Measurements from ENCODE around the gene VPS51. TPM values are rescaled to one million over a fixed set of nuclear protein-coding genes. Genes with fewer than 3 reads are reported as not detected.

Gene VPS51
- total and polyA plus RNA-seq, 10 of the 15 experiments (the other 5 are each of a cell fraction or from before 2014, with no cell fraction given) = 1.5 to 279 (median 53.2) TPM

DNA sequence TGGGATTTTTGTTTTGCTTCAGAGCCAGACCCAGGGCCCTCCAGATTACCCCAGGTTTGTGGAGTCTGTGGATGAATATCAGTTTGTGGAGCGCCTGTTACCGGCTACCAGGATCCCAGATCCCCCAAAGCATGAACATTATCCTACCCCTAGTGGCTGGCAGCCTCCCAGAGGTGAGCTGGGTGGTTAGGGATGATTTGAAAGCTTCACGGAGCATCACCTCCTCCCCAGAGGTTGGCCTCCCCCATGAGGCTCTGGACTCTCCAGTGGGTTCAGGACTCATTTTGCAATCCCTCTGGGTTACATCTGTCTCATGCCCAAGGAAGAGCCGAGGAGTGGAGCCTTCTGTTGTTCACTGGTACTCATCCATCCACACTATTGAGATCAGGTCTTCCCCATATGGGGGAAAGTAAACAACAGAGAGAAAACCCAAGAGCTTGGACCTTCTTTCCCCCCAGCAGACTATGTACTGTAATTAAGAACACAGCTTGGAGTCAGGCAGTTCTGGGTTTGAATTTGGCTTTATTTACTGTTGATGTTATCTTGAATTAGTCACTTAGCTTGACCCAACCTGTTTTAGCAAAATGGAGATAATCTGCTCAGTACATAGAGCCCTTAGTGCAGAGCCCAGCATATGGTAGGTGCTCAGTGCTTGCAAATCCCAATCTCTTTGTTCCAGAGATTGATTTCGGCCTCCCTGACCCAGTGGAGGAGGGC, 28.6 kb downstream of the VPS51 start:
- POLR2A ChIA-PET = interaction anchor here (2.9 kb wide), 1 partner anchor 10 kb away, joined by 13 read pairs; the partner anchor contains the start of gene SYVN1
- no peak for FAIRE-seq
- TF ChIP-seq YY1 (IDR thresholded peaks at IDR 0.05; ENCODE audit: low read depth, low read length) = no peak
- TF ChIP-seq SMAD1 (IDR thresholded peaks at IDR 0.05; ENCODE audit: low read depth, partially characterized antibody) = no peak
- TF ChIP-seq, protein P1, sequence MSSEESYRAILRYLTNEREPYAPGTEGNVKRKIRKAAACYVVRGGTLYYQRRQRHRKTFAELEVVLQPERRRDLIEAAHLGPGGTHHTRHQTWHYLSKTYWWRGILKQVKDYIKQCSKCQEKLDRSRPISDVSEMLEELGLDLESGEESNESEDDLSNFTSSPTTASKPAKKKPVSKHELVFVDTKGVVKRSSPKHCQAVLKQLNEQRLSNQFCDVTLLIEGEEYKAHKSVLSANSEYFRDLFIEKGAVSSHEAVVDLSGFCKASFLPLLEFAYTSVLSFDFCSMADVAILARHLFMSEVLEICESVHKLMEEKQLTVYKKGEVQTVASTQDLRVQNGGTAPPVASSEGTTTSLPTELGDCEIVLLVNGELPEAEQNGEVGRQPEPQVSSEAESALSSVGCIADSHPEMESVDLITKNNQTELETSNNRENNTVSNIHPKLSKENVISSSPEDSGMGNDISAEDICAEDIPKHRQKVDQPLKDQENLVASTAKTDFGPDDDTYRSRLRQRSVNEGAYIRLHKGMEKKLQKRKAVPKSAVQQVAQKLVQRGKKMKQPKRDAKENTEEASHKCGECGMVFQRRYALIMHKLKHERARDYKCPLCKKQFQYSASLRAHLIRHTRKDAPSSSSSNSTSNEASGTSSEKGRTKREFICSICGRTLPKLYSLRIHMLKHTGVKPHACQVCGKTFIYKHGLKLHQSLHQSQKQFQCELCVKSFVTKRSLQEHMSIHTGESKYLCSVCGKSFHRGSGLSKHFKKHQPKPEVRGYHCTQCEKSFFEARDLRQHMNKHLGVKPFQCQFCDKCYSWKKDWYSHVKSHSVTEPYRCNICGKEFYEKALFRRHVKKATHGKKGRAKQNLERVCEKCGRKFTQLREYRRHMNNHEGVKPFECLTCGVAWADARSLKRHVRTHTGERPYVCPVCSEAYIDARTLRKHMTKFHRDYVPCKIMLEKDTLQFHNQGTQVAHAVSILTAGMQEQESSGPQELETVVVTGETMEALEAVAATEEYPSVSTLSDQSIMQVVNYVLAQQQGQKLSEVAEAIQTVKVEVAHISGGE (CRISPR knock-in tag; IDR thresholded peaks at IDR 0.05) = no peak
- TF ChIP-seq RFX5 (IDR thresholded peaks at IDR 0.05; ENCODE audit: low read depth, low read length) = no peak
- no peak for TF ChIP-seq HDGF (IDR thresholded peaks at IDR 0.05)
- no peak for TF ChIP-seq GATAD2B (conservative IDR thresholded peaks at IDR 0.05; ENCODE audit: low read depth)
- no peak for TF ChIP-seq CHD1 (IDR thresholded peaks at IDR 0.05; ENCODE audit: low read depth, low read length)
- TF ChIP-seq, protein P2, sequence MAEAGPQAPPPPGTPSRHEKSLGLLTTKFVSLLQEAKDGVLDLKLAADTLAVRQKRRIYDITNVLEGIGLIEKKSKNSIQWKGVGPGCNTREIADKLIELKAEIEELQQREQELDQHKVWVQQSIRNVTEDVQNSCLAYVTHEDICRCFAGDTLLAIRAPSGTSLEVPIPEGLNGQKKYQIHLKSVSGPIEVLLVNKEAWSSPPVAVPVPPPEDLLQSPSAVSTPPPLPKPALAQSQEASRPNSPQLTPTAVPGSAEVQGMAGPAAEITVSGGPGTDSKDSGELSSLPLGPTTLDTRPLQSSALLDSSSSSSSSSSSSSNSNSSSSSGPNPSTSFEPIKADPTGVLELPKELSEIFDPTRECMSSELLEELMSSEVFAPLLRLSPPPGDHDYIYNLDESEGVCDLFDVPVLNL (IDR thresholded peaks at IDR 0.05; ENCODE audit: low read depth, low read length) = no peak
- TF ChIP-seq, protein P3, sequence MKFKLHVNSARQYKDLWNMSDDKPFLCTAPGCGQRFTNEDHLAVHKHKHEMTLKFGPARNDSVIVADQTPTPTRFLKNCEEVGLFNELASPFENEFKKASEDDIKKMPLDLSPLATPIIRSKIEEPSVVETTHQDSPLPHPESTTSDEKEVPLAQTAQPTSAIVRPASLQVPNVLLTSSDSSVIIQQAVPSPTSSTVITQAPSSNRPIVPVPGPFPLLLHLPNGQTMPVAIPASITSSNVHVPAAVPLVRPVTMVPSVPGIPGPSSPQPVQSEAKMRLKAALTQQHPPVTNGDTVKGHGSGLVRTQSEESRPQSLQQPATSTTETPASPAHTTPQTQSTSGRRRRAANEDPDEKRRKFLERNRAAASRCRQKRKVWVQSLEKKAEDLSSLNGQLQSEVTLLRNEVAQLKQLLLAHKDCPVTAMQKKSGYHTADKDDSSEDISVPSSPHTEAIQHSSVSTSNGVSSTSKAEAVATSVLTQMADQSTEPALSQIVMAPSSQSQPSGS (IDR thresholded peaks at IDR 0.05; ENCODE audit: low read length) = no peak
- TF ChIP-seq, protein P4, sequence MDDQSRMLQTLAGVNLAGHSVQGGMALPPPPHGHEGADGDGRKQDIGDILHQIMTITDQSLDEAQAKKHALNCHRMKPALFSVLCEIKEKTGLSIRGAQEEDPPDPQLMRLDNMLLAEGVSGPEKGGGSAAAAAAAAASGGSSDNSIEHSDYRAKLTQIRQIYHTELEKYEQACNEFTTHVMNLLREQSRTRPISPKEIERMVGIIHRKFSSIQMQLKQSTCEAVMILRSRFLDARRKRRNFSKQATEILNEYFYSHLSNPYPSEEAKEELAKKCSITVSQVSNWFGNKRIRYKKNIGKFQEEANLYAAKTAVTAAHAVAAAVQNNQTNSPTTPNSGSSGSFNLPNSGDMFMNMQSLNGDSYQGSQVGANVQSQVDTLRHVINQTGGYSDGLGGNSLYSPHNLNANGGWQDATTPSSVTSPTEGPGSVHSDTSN (IDR thresholded peaks at IDR 0.05; ENCODE audit: insufficient replicate concordance, low read depth, low read length) = no peak
- TF ChIP-seq, protein P5, sequence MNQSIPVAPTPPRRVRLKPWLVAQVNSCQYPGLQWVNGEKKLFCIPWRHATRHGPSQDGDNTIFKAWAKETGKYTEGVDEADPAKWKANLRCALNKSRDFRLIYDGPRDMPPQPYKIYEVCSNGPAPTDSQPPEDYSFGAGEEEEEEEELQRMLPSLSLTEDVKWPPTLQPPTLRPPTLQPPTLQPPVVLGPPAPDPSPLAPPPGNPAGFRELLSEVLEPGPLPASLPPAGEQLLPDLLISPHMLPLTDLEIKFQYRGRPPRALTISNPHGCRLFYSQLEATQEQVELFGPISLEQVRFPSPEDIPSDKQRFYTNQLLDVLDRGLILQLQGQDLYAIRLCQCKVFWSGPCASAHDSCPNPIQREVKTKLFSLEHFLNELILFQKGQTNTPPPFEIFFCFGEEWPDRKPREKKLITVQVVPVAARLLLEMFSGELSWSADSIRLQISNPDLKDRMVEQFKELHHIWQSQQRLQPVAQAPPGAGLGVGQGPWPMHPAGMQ (IDR thresholded peaks at IDR 0.05; ENCODE audit: borderline replicate concordance) = no peak
- TF ChIP-seq, protein P6, sequence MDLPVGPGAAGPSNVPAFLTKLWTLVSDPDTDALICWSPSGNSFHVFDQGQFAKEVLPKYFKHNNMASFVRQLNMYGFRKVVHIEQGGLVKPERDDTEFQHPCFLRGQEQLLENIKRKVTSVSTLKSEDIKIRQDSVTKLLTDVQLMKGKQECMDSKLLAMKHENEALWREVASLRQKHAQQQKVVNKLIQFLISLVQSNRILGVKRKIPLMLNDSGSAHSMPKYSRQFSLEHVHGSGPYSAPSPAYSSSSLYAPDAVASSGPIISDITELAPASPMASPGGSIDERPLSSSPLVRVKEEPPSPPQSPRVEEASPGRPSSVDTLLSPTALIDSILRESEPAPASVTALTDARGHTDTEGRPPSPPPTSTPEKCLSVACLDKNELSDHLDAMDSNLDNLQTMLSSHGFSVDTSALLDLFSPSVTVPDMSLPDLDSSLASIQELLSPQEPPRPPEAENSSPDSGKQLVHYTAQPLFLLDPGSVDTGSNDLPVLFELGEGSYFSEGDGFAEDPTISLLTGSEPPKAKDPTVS (IDR thresholded peaks at IDR 0.05; ENCODE audit: low read depth, low read length) = no peak
- no peak for TF ChIP-seq YBX1 (IDR thresholded peaks at IDR 0.05)

More for the DNA sequence above, 28.6 kb downstream of the VPS51 start:
- intact Hi-C loops (cut with micrococcal nuclease; ENCODE audit: unreplicated experiment) (no loop called here), in situ Hi-C loops (cut with MboI) (no loop called here)
- BruUV-seq (replicated peaks) = TSS peak; percentile 45
- no peaks in the 10 kb centered on the region for H3K27me3 ChIP-seq (replicated peaks in 1 of 2; ENCODE audit: control insufficient read depth in 2 of 2, insufficient read depth in 2 of 2, low read length in 1 of 2)
- peaks cover 15% of the 10 kb centered on the region for H3K4me1 ChIP-seq (ENCODE audit: control insufficient read depth, insufficient read depth, low read length)
- H3K36me3 ChIP-seq (ENCODE audit: control insufficient read depth in 2 of 2, insufficient read depth in 2 of 2, low read length in 1 of 2) = peaks cover 29 to 33% of the 10 kb centered on the region in 2 experiments
- ChIA-PET CTCF (interaction anchor here (0.6 to 1.9 kb wide), 6 partner anchors 12 to 192 kb away, joined by 3 to 11 read pairs (median 3); partner anchors contain the start of gene TM7SF2), SMC1A (ENCODE audit: uncharacterized antibody, unreplicated experiment) (interaction anchor here (1.1 to 1.9 kb wide), 3 partner anchors 10 to 142 kb away, joined by 3 to 8 read pairs (median 5); partner anchors contain the start of gene SYVN1), RAD21 (ENCODE audit: unreplicated experiment) (interaction anchor here (1.8 kb wide), 1 partner anchor 14 kb away, joined by 4 read pairs; no protein-coding TSS in a partner anchor)
- no peaks in the 10 kb centered on the region for H3K9me3 ChIP-seq (replicated peaks; ENCODE audit: control insufficient read depth, insufficient read depth, low read length)
- ATAC-seq (no peak), DNase-seq (ENCODE audit: low read depth, low spot score) (no peak)
- H3K4me3 ChIP-seq = no peak overlapping the region
- H2AFZ ChIP-seq (ENCODE audit: control insufficient read depth, low read depth, low read length) = no peak overlapping the region
- H4K20me1 ChIP-seq (ENCODE audit: control insufficient read depth, insufficient read depth) = no peaks in the 10 kb centered on the region
- H3K27ac ChIP-seq (ENCODE audit: control insufficient read depth, insufficient read depth) = no peak overlapping the region
- no peak overlapping the region for H3K4me2 ChIP-seq (ENCODE audit: control insufficient read depth, insufficient read depth)
- 90% methylated on average over 5 of the region's 5 CpGs for WGBS (ENCODE audit: insufficient coverage, insufficient replicate concordance, low lambda C conversion rate, missing lambda C conversion rate)
- H3K9ac ChIP-seq (ENCODE audit: control insufficient read depth, insufficient read depth, low read length) = no peak overlapping the region
- H3K79me2 ChIP-seq (ENCODE audit: control insufficient read depth, insufficient read depth, low read length) = peaks cover 38% of the 10 kb centered on the region

Data from GM12878 (cell line).